PC-3 (cell line): Measurements from ENCODE around the gene ZSCAN25. TPM values are rescaled to one million over a fixed set of nuclear protein-coding genes. Genes with fewer than 3 reads are reported as not detected.
"Not testable (repeated sequence)": the region's sequence is repeated elsewhere in the genome, so short reads cannot be mapped to it uniquely, and the experiment has no call there.

Source experiments
- ATAC-seq: fragments of 200-7000 bp; cut with Tn5 transposase; 2 replicates; pipeline ENCODE4 v1.9.1; 2020; ENCODE audit warnings: mild to moderate bottlenecking, moderate library complexity
- BruUV-seq: library from RNA; stranded (reverse); fragments of 400-500 nt; replicated peaks from 2 replicates; lab custom pipeline; 2021; lab: Mats Ljungman, UMichigan
- CTCF ChIA-PET: fragments of 300-600 bp; sonication (Branson Sonifier 250); formaldehyde crosslinking; loops from one replicate; lab custom pipeline; 2022; ENCODE audit warnings: antibody characterized with exemption; lab: Charles Lee
- POLR2A ChIA-PET: fragments of 300-600 bp; sonication (Branson Sonifier 250); formaldehyde crosslinking; loops from one replicate; lab custom pipeline; 2022; ENCODE audit warnings: antibody characterized with exemption; ENCODE audit not compliant: unreplicated experiment; lab: Charles Lee
- DNase-seq: peaks from one replicate; pipeline ENCODE4 v3.0.0-alpha.2; 2015
- H2AFZ ChIP-seq: fragments of 300-600 bp; sonication (generic); 2 replicates; pipeline ENCODE4 v1.6.0; 2016; ENCODE audit warnings: antibody characterized with exemption, low read length
- H3F3A ChIP-seq: fragments of 300-600 bp; sonication (generic); one replicate; pipeline ENCODE4 v1.6.0; 2017; ENCODE audit warnings: antibody characterized with exemption, low read length, control low read depth, mild to moderate bottlenecking; ENCODE audit not compliant: unreplicated experiment
- H3K27ac ChIP-seq: fragments of 300-600 bp; sonication (generic); 2 replicates; pipeline ENCODE4 v1.5.1; 2016; ENCODE audit warnings: mild to moderate bottlenecking, low read length
- H3K27me3 ChIP-seq: fragments of 300-600 bp; sonication (generic); 2 replicates; pipeline ENCODE4 v1.6.1; 2016; ENCODE audit warnings: low read length, mixed read lengths
- H3K36me3 ChIP-seq: fragments of 300-600 bp; sonication (generic); 2 replicates; pipeline ENCODE4 v1.6.1; 2016; ENCODE audit warnings: low read depth, mixed run types, low read length, mixed read lengths
- H3K4me1 ChIP-seq: fragments of 300-600 bp; sonication (generic); 2 replicates; pipeline ENCODE4 v1.5.1; 2016; ENCODE audit warnings: low read length; ENCODE audit not compliant: insufficient read depth
- H3K4me2 ChIP-seq: fragments of 300-600 bp; sonication (generic); 2 replicates; pipeline ENCODE4 v1.6.0; 2016; ENCODE audit warnings: low read length
- H3K4me3 ChIP-seq: fragments of 300-600 bp; sonication (generic); 2 replicates; pipeline ENCODE4 v1.5.1; 2016; ENCODE audit warnings: mild to moderate bottlenecking, low read length, mixed read lengths
- H3K79me2 ChIP-seq: fragments of 300-600 bp; sonication (generic); 2 replicates; pipeline ENCODE4 v1.6.1; 2017; ENCODE audit warnings: low read length, mixed read lengths
- H3K9ac ChIP-seq: fragments of 300-600 bp; sonication (generic); 2 replicates; pipeline ENCODE4 v1.6.0; 2016; ENCODE audit warnings: mild to moderate bottlenecking, low read length
- H3K9me2 ChIP-seq: fragments of 300-600 bp; sonication (generic); replicated peaks from 2 replicates; pipeline ENCODE4 v1.6.1; 2016; ENCODE audit warnings: mixed run types, low read length, mixed read lengths
- H3K9me3 ChIP-seq: fragments of 300-600 bp; sonication (generic); 2 replicates; pipeline ENCODE4 v1.6.1; 2016; ENCODE audit warnings: low read length, mixed read lengths
- H4K20me1 ChIP-seq: fragments of 300-600 bp; sonication (generic); 2 replicates; pipeline ENCODE4 v1.6.1; 2016; ENCODE audit warnings: low read length, mixed read lengths
- CTCF ChIP-seq: fragments of 300-600 bp; sonication (generic); conservative IDR thresholded peaks from 2 replicates; pipeline ENCODE4 v1.5.1; 2017; ENCODE audit warnings: antibody characterized with exemption, low read depth, mild to moderate bottlenecking, low read length
- EZH2 ChIP-seq: fragments of 300-600 bp; sonication (generic); IDR thresholded peaks from one replicate; pipeline ENCODE4 v1.6.1; 2017; ENCODE audit warnings: antibody characterized with exemption, mild to moderate bottlenecking, low read length; ENCODE audit not compliant: unreplicated experiment
- EZH2phosphoT487 ChIP-seq: fragments of 300-600 bp; sonication (generic); IDR thresholded peaks from 2 replicates; pipeline ENCODE4 v1.6.1; 2018; ENCODE audit warnings: mild to moderate bottlenecking, antibody characterized with exemption, low read length, borderline replicate concordance
- intact Hi-C: fragments of 100-400 bp; cut with micrococcal nuclease; formaldehyde crosslinking; loops from 2 replicates; pipeline ENCODE4 v1.9.0; 2023
- total RNA-seq: library from RNA; depleted of rRNA; stranded (reverse); fragments of >200 nt; gene quantifications from 2 replicates; pipeline ENCODE4 v1.2.3, GENCODE V29; 2014

Gene ZSCAN25
- total RNA-seq, 1 experiment from 2014 or later, result 13.9 TPM

- H3K4me1 ChIP-seq, result no peaks in the 10 kb centered on the region
- no peaks in the 10 kb centered on the region for H3F3A ChIP-seq
- H4K20me1 ChIP-seq, result no peaks in the 10 kb centered on the region
- BruUV-seq, result no TSS peak
- no peak overlapping the region for H2AFZ ChIP-seq
- no peaks in the 10 kb centered on the region for H3K27me3 ChIP-seq
- intact Hi-C loops, result no loop called here
- H3K4me3 ChIP-seq, result no peak overlapping the region
- TF ChIP-seq EZH2phosphoT487 (no peak), EZH2 (no peak), CTCF (no peak)
- ATAC-seq, result no peak
- no peaks in the 10 kb centered on the region for H3K36me3 ChIP-seq
- H3K79me2 ChIP-seq, result no peaks in the 10 kb centered on the region
- no peak overlapping the region for H3K9ac ChIP-seq
- no peaks in the 10 kb centered on the region for H3K9me3 ChIP-seq
- H3K4me2 ChIP-seq, result no peak overlapping the region
- DNase-seq, result no peak
- H3K27ac ChIP-seq, result no peak overlapping the region
- ChIA-PET CTCF (no interaction called here), POLR2A (no interaction called here)
- no peaks in the 10 kb centered on the region for H3K9me2 ChIP-seq
Observed at GRCh38 chr7:99651290-99651689, 34.5 kb downstream of the ZSCAN25 start.

DNA sequence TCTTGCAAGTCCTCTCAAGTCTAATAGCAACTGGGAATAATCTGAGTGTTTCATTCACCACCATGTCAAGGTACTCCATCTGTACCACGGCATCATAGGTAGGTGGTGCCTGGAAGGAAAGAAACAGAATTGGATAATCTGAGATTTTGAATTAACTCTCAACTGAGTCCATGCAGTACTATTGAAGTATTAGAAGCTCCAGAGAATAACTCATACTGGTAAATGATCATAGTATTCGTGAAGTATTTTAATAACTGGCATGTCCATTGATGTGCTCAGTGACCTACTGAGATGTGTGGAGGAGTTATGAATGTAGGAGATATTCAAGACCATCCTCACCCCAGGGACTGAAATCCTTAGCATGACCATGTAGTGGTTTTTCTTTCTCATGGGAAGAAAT is 35.9 kb downstream of the ZSCAN25 start:
- Histone ChIP-seq H2AFZ (no peak overlapping the region), H3K9me3 (no peaks in the 10 kb centered on the region), H4K20me1 (no peaks in the 10 kb centered on the region), H3K4me1 (no peaks in the 10 kb centered on the region), H3F3A (no peaks in the 10 kb centered on the region), H3K27ac (no peak overlapping the region), H3K4me2 (no peak overlapping the region), H3K36me3 (no peaks in the 10 kb centered on the region), H3K79me2 (no peaks in the 10 kb centered on the region), H3K9me2 (no peaks in the 10 kb centered on the region), H3K9ac (no peak overlapping the region), H3K27me3 (no peaks in the 10 kb centered on the region), H3K4me3 (no peak overlapping the region)
- ChIA-PET CTCF (no interaction called here), POLR2A (no interaction called here)
- TF ChIP-seq CTCF (no peak), EZH2 (no peak), EZH2phosphoT487 (no peak)
- ATAC-seq (no peak), DNase-seq (no peak)
- no TSS peak for BruUV-seq
- intact Hi-C loops, result no loop called here

GRCh38 chr7:99653269-99653668 is 36.5 kb downstream of the ZSCAN25 start:
- H3K79me2 ChIP-seq, H3K9ac ChIP-seq, H3F3A ChIP-seq, H4K20me1 ChIP-seq, H3K9me2 ChIP-seq, intact Hi-C loops, H3K4me3 ChIP-seq, POLR2A ChIA-PET, CTCF ChIA-PET, BruUV-seq, H3K4me1 ChIP-seq, H3K4me2 ChIP-seq, H3K27me3 ChIP-seq, H3K27ac ChIP-seq, H2AFZ ChIP-seq, DNase-seq, H3K36me3 ChIP-seq, H3K9me3 ChIP-seq, ATAC-seq: not testable (repeated sequence)
